IgD-negative memory B cell (primary cell): ENCODE measurements around the gene RFNG. TPM values are rescaled to one million over a fixed set of nuclear protein-coding genes. Genes with fewer than 3 reads are reported as not detected.

Experiments used
- H3K27ac Mint-ChIP-seq, 3 donors: one replicate each; pipeline ENCODE4 v1.8.0; 2020 to 2022; ENCODE audit warnings: mild to moderate bottlenecking in 3 of 3, mixed read lengths in 3 of 3, moderate library complexity in 1 of 3
- H3K27me3 Mint-ChIP-seq: one replicate; pipeline ENCODE4 v1.8.0; 2021; ENCODE audit warnings: mixed read lengths
- H3K36me3 Mint-ChIP-seq: one replicate; pipeline ENCODE4 v1.8.0; 2020; ENCODE audit warnings: mild to moderate bottlenecking, mixed read lengths
- H3K4me1 Mint-ChIP-seq, 3 donors: one replicate each; pipeline ENCODE4 v1.8.0; 2020 to 2022; ENCODE audit warnings: mixed read lengths in 3 of 3, mild to moderate bottlenecking in 1 of 3
- H3K4me3 Mint-ChIP-seq, 4 donors: one replicate each; pipeline ENCODE4 v1.8.0; 2020 to 2022; ENCODE audit warnings: mild to moderate bottlenecking in 4 of 4, mixed read lengths in 4 of 4, moderate library complexity in 3 of 4
- H3K9me3 Mint-ChIP-seq, 3 donors: one replicate each; pipeline ENCODE4 v1.8.0; 2020 to 2021; ENCODE audit warnings: mixed read lengths in 3 of 3, mild to moderate bottlenecking in 1 of 3
- polyA plus RNA-seq: library from polyadenylated mRNA; unstranded; fragments of 300-500 nt; fragmentation: Illumina TruSeq; gene quantifications from one replicate; pipeline ENCODE4 v1.2.3, GENCODE V29; 2021

The RFNG gene
- polyA plus RNA-seq, 1 donor from 2014 or later, result 4.1 TPM

GRCh38 chr17:82084373-82085030, 32.9 kb upstream of the RFNG start:
- Mint-ChIP-seq H3K4me3 (no peak overlapping the region), H3K27me3 (no peaks in the 10 kb centered on the region), H3K4me1 (no peaks in the 10 kb centered on the region), H3K27ac (no peak overlapping the region), H3K36me3 (no peaks in the 10 kb centered on the region), H3K9me3 (no peaks in the 10 kb centered on the region)

- no peaks in the 10 kb centered on the region for H3K36me3 Mint-ChIP-seq
- H3K27me3 Mint-ChIP-seq, result no peaks in the 10 kb centered on the region
- no peaks in the 10 kb centered on the region for H3K9me3 Mint-ChIP-seq
- no peaks in the 10 kb centered on the region for H3K4me1 Mint-ChIP-seq
- no peak overlapping the region for H3K4me3 Mint-ChIP-seq
- H3K27ac Mint-ChIP-seq, result no peak overlapping the region
Measured at GRCh38 chr17:82083533-82084359, 32.1 kb upstream of the RFNG start.

- no peak overlapping the region for H3K4me3 Mint-ChIP-seq
- no peak overlapping the region for H3K27ac Mint-ChIP-seq
- no peaks in the 10 kb centered on the region for H3K4me1 Mint-ChIP-seq
- no peaks in the 10 kb centered on the region for H3K27me3 Mint-ChIP-seq
- H3K36me3 Mint-ChIP-seq, result no peaks in the 10 kb centered on the region
- H3K9me3 Mint-ChIP-seq, result no peaks in the 10 kb centered on the region
Measured at GRCh38 chr17:82083009-82083408, 31.4 kb upstream of the RFNG start.

- Mint-ChIP-seq H3K27ac (no peak overlapping the region), H3K9me3 (no peaks in the 10 kb centered on the region), H3K36me3 (no peaks in the 10 kb centered on the region), H3K27me3 (no peaks in the 10 kb centered on the region), H3K4me3 (no peak overlapping the region), H3K4me1 (no peaks in the 10 kb centered on the region)
Measured at GRCh38 chr17:82082456-82082855, 30.8 kb upstream of the RFNG start.

- Mint-ChIP-seq H3K27me3 (no peaks in the 10 kb centered on the region), H3K27ac (no peak overlapping the region), H3K9me3 (no peaks in the 10 kb centered on the region), H3K4me3 (no peak overlapping the region), H3K4me1 (no peaks in the 10 kb centered on the region), H3K36me3 (no peaks in the 10 kb centered on the region)
Measured at GRCh38 chr17:82081966-82082365, 30.4 kb upstream of the RFNG start.

- no peaks in the 10 kb centered on the region for H3K27me3 Mint-ChIP-seq
- no peak overlapping the region for H3K27ac Mint-ChIP-seq
- no peaks in the 10 kb centered on the region for H3K9me3 Mint-ChIP-seq
- H3K4me3 Mint-ChIP-seq, result no peak overlapping the region
- H3K36me3 Mint-ChIP-seq, result no peaks in the 10 kb centered on the region
- H3K4me1 Mint-ChIP-seq, result peaks cover 0 to 3% (median 0%) of the 10 kb centered on the region in 3 donors
Measured at GRCh38 chr17:82081546-82081945, 29.9 kb upstream of the RFNG start.

- H3K36me3 Mint-ChIP-seq, result no peaks in the 10 kb centered on the region
- H3K4me3 Mint-ChIP-seq, result no peak overlapping the region
- H3K27ac Mint-ChIP-seq, result no peak overlapping the region
- peaks cover 1% of the 10 kb centered on the region for H3K27me3 Mint-ChIP-seq
- H3K4me1 Mint-ChIP-seq, result peaks cover 0 to 4% (median 0%) of the 10 kb centered on the region in 3 donors
- no peaks in the 10 kb centered on the region for H3K9me3 Mint-ChIP-seq
Measured at GRCh38 chr17:82080789-82081464, 29.3 kb upstream of the RFNG start.

- H3K27ac Mint-ChIP-seq, result no peak overlapping the region
- peaks cover 0 to 4% (median 0%) of the 10 kb centered on the region in 3 donors for H3K4me1 Mint-ChIP-seq
- peaks cover 0 to 3% (median 0%) of the 10 kb centered on the region in 3 donors for H3K9me3 Mint-ChIP-seq
- peak overlapping the region in 1 of 4 donors; percentile 28 for H3K4me3 Mint-ChIP-seq
- H3K36me3 Mint-ChIP-seq, result no peaks in the 10 kb centered on the region
- peaks cover 6% of the 10 kb centered on the region for H3K27me3 Mint-ChIP-seq
Measured at GRCh38 chr17:82080048-82080788, 28.6 kb upstream of the RFNG start.

GRCh38 chr17:82079001-82079677, 27.5 kb upstream of the RFNG start:
- H3K36me3 Mint-ChIP-seq, result no peaks in the 10 kb centered on the region
- H3K27me3 Mint-ChIP-seq, result peaks cover 7% of the 10 kb centered on the region
- peaks cover 0 to 3% (median 0%) of the 10 kb centered on the region in 3 donors for H3K9me3 Mint-ChIP-seq
- no peak overlapping the region for H3K27ac Mint-ChIP-seq
- peaks cover 0 to 4% (median 0%) of the 10 kb centered on the region in 3 donors for H3K4me1 Mint-ChIP-seq
- H3K4me3 Mint-ChIP-seq, result no peak overlapping the region

GRCh38 chr17:82078433-82078832, 26.8 kb upstream of the RFNG start:
- H3K36me3 Mint-ChIP-seq, result no peaks in the 10 kb centered on the region
- no peak overlapping the region for H3K27ac Mint-ChIP-seq
- H3K9me3 Mint-ChIP-seq, result peaks cover 0 to 3% (median 0%) of the 10 kb centered on the region in 3 donors
- peaks cover 0 to 4% (median 0%) of the 10 kb centered on the region in 3 donors for H3K4me1 Mint-ChIP-seq
- H3K27me3 Mint-ChIP-seq, result peaks cover 7% of the 10 kb centered on the region
- H3K4me3 Mint-ChIP-seq, result peak overlapping the region in 1 of 4 donors; percentile 13

- no peaks in the 10 kb centered on the region for H3K36me3 Mint-ChIP-seq
- H3K27me3 Mint-ChIP-seq, result peaks cover 7% of the 10 kb centered on the region
- H3K27ac Mint-ChIP-seq, result no peak overlapping the region
- H3K9me3 Mint-ChIP-seq, result peaks cover 0 to 3% (median 0%) of the 10 kb centered on the region in 3 donors
- H3K4me1 Mint-ChIP-seq, result peaks cover 0 to 4% (median 0%) of the 10 kb centered on the region in 3 donors
- H3K4me3 Mint-ChIP-seq, result peak overlapping the region in 1 of 4 donors; percentile 13
Measured at GRCh38 chr17:82077617-82078358, 26.2 kb upstream of the RFNG start.

GRCh38 chr17:82076785-82077591, 25.4 kb upstream of the RFNG start:
- Mint-ChIP-seq H3K27ac (no peak overlapping the region), H3K4me3 (no peak overlapping the region), H3K4me1 (peaks cover 0 to 4% (median 0%) of the 10 kb centered on the region in 3 donors), H3K27me3 (peaks cover 7% of the 10 kb centered on the region), H3K9me3 (peaks cover 0 to 3% (median 0%) of the 10 kb centered on the region in 3 donors), H3K36me3 (no peaks in the 10 kb centered on the region)
